WTC11 (cell line): ENCODE results near the gene CPNE4. TPM values are rescaled to one million over a fixed set of nuclear protein-coding genes. Genes with fewer than 3 reads are reported as not detected.

ENCODE experiments used
- ATAC-seq: fragments of 200-7000 bp; cut with Tn5 transposase; 2 replicates; pipeline ENCODE4 v1.10.0; 2021; ENCODE audit warnings: mild to moderate bottlenecking, moderate library complexity
- CTCF ChIA-PET: fragments of 300-600 bp; sonication (Branson Sonifier 250); formaldehyde crosslinking; loops from one replicate; lab custom pipeline; 2021; ENCODE audit warnings: antibody characterized with exemption; lab: Charles Lee
- POLR2A ChIA-PET: fragments of 350-600 bp; sonication (Branson Sonifier 250); formaldehyde crosslinking; loops from one replicate; lab custom pipeline; 2021; ENCODE audit warnings: antibody characterized with exemption; lab: Charles Lee
- DNase-seq: peaks from one replicate; pipeline ENCODE4 v3.0.0; 2021; ENCODE audit warnings: low spot score
- H3K27ac Mint-ChIP-seq: 2 replicates; pipeline ENCODE4 v1.8.0; 2021; ENCODE audit warnings: mixed read lengths
- H3K27me3 Mint-ChIP-seq: 2 replicates; pipeline ENCODE4 v1.8.0; 2021; ENCODE audit warnings: low read depth, mild to moderate bottlenecking, moderate library complexity, mixed read lengths
- H3K36me3 Mint-ChIP-seq: 2 replicates; pipeline ENCODE4 v1.8.0; 2021; ENCODE audit warnings: mixed read lengths
- H3K4me1 Mint-ChIP-seq: 2 replicates; pipeline ENCODE4 v1.8.0; 2022; ENCODE audit warnings: mixed read lengths
- H3K4me3 Mint-ChIP-seq: 2 replicates; pipeline ENCODE4 v1.8.0; 2021; ENCODE audit warnings: mild to moderate bottlenecking, moderate library complexity, mixed read lengths
- H3K9me3 Mint-ChIP-seq: 2 replicates; pipeline ENCODE4 v1.8.0; 2021; ENCODE audit warnings: mixed read lengths
- CREM ChIP-seq: sonication (generic); formaldehyde crosslinking; IDR thresholded peaks from 2 replicates; pipeline ENCODE4 v1.8.1; 2022; ENCODE audit warnings: mild to moderate bottlenecking, missing genetic modification reagents, moderate library complexity
- GABPB1 ChIP-seq: sonication (generic); formaldehyde crosslinking; IDR thresholded peaks from 2 replicates; pipeline ENCODE4 v1.8.1; 2023; ENCODE audit warnings: mild to moderate bottlenecking, missing genetic modification reagents
- NFYB ChIP-seq: sonication (generic); formaldehyde crosslinking; conservative IDR thresholded peaks from 2 replicates; pipeline ENCODE4 v1.8.0; 2022; ENCODE audit warnings: low read depth, missing genetic modification reagents
- TCF7 ChIP-seq: sonication (generic); formaldehyde crosslinking; IDR thresholded peaks from 2 replicates; pipeline ENCODE4 v1.8.0; 2022; ENCODE audit warnings: mild to moderate bottlenecking, low read depth, missing genetic modification reagents, moderate library complexity
- TEAD1 ChIP-seq: sonication (generic); formaldehyde crosslinking; IDR thresholded peaks from 2 replicates; pipeline ENCODE4 v1.8.0; 2022; ENCODE audit warnings: mild to moderate bottlenecking, missing genetic modification reagents
- TP53 ChIP-seq: sonication (generic); formaldehyde crosslinking; IDR thresholded peaks from 2 replicates; pipeline ENCODE4 v1.8.1; 2023; ENCODE audit warnings: mild to moderate bottlenecking, missing genetic modification reagents
- ZNF138 ChIP-seq: sonication (generic); formaldehyde crosslinking; conservative IDR thresholded peaks from 2 replicates; pipeline ENCODE4 v1.8.1; 2022; ENCODE audit warnings: mild to moderate bottlenecking, moderate library complexity, missing genetic modification reagents
- ZNF263 ChIP-seq: sonication (generic); formaldehyde crosslinking; IDR thresholded peaks from 2 replicates; pipeline ENCODE4 v1.8.1; 2022; ENCODE audit warnings: low read depth, mild to moderate bottlenecking, moderate library complexity, missing genetic modification reagents
- total RNA-seq: library from RNA; stranded (reverse); gene quantifications from 3 replicates; pipeline ENCODE4 v1.2.3, GENCODE V29; 2021
- TF ChIP-seq, protein P1 (sequence below): sonication (generic); formaldehyde crosslinking; conservative IDR thresholded peaks from 2 replicates; pipeline ENCODE4 v1.8.1; 2022; ENCODE audit warnings: mild to moderate bottlenecking, missing genetic modification reagents
- TF ChIP-seq, protein P2 (sequence below): sonication (generic); formaldehyde crosslinking; IDR thresholded peaks from 2 replicates; pipeline ENCODE4 v1.8.0; 2023; ENCODE audit warnings: missing genetic modification reagents, mild to moderate bottlenecking, borderline replicate concordance
- TF ChIP-seq, protein P3 (sequence below): sonication (generic); formaldehyde crosslinking; IDR thresholded peaks from 2 replicates; pipeline ENCODE4 v1.8.0; 2023; ENCODE audit warnings: mild to moderate bottlenecking, missing genetic modification reagents
- TF ChIP-seq, protein P4 (sequence below): sonication (generic); formaldehyde crosslinking; IDR thresholded peaks from 2 replicates; pipeline ENCODE4 v1.8.1; 2023; ENCODE audit warnings: mild to moderate bottlenecking, missing genetic modification reagents
- TF ChIP-seq, protein P5 (sequence below): sonication (generic); formaldehyde crosslinking; IDR thresholded peaks from 2 replicates; pipeline ENCODE4 v1.8.0; 2022; ENCODE audit warnings: mild to moderate bottlenecking, missing genetic modification reagents

The CPNE4 gene
- total RNA-seq, 1 experiment from 2014 or later = 2.4 TPM

DNA sequence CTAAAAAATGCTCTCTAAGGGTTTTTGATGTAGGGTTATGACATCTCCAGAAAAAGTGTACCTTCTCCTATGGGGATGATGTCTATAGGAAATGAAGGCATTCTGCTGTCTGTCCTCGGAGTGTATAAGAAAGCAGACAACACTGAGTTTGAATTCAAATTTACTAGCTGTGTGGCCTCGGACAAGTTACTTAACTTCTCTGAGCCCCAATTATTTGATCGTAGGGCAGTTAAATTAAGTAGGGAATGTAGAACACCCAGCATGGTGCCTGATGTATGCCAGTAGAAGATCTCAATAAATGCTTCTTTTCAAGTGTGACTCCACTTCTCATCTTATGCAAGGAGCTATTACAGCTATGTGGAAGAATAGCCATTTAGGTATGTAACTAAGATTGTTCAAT is 184.6 kb downstream of the CPNE4 start:
- no peak overlapping the region for H3K27ac Mint-ChIP-seq
- H3K4me3 Mint-ChIP-seq = no peak overlapping the region
- no peaks in the 10 kb centered on the region for H3K27me3 Mint-ChIP-seq
- CTCF ChIA-PET = no interaction called here
- H3K36me3 Mint-ChIP-seq = no peaks in the 10 kb centered on the region
- DNase-seq = no peak
- TF ChIP-seq ZNF263 (CRISPR knock-in tag) (no peak), TCF7 (CRISPR knock-in tag) (no peak), TP53 (CRISPR knock-in tag) (no peak)
- TF ChIP-seq, protein P1, sequence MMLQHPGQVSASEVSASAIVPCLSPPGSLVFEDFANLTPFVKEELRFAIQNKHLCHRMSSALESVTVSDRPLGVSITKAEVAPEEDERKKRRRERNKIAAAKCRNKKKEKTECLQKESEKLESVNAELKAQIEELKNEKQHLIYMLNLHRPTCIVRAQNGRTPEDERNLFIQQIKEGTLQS (CRISPR knock-in tag) = no peak
- TF ChIP-seq, protein P2, sequence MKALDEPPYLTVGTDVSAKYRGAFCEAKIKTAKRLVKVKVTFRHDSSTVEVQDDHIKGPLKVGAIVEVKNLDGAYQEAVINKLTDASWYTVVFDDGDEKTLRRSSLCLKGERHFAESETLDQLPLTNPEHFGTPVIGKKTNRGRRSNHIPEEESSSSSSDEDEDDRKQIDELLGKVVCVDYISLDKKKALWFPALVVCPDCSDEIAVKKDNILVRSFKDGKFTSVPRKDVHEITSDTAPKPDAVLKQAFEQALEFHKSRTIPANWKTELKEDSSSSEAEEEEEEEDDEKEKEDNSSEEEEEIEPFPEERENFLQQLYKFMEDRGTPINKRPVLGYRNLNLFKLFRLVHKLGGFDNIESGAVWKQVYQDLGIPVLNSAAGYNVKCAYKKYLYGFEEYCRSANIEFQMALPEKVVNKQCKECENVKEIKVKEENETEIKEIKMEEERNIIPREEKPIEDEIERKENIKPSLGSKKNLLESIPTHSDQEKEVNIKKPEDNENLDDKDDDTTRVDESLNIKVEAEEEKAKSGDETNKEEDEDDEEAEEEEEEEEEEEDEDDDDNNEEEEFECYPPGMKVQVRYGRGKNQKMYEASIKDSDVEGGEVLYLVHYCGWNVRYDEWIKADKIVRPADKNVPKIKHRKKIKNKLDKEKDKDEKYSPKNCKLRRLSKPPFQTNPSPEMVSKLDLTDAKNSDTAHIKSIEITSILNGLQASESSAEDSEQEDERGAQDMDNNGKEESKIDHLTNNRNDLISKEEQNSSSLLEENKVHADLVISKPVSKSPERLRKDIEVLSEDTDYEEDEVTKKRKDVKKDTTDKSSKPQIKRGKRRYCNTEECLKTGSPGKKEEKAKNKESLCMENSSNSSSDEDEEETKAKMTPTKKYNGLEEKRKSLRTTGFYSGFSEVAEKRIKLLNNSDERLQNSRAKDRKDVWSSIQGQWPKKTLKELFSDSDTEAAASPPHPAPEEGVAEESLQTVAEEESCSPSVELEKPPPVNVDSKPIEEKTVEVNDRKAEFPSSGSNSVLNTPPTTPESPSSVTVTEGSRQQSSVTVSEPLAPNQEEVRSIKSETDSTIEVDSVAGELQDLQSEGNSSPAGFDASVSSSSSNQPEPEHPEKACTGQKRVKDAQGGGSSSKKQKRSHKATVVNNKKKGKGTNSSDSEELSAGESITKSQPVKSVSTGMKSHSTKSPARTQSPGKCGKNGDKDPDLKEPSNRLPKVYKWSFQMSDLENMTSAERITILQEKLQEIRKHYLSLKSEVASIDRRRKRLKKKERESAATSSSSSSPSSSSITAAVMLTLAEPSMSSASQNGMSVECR = no peak
- TF ChIP-seq, protein P3, sequence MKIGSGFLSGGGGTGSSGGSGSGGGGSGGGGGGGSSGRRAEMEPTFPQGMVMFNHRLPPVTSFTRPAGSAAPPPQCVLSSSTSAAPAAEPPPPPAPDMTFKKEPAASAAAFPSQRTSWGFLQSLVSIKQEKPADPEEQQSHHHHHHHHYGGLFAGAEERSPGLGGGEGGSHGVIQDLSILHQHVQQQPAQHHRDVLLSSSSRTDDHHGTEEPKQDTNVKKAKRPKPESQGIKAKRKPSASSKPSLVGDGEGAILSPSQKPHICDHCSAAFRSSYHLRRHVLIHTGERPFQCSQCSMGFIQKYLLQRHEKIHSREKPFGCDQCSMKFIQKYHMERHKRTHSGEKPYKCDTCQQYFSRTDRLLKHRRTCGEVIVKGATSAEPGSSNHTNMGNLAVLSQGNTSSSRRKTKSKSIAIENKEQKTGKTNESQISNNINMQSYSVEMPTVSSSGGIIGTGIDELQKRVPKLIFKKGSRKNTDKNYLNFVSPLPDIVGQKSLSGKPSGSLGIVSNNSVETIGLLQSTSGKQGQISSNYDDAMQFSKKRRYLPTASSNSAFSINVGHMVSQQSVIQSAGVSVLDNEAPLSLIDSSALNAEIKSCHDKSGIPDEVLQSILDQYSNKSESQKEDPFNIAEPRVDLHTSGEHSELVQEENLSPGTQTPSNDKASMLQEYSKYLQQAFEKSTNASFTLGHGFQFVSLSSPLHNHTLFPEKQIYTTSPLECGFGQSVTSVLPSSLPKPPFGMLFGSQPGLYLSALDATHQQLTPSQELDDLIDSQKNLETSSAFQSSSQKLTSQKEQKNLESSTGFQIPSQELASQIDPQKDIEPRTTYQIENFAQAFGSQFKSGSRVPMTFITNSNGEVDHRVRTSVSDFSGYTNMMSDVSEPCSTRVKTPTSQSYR (CRISPR knock-in tag) = no peak
- TF ChIP-seq, protein P4, sequence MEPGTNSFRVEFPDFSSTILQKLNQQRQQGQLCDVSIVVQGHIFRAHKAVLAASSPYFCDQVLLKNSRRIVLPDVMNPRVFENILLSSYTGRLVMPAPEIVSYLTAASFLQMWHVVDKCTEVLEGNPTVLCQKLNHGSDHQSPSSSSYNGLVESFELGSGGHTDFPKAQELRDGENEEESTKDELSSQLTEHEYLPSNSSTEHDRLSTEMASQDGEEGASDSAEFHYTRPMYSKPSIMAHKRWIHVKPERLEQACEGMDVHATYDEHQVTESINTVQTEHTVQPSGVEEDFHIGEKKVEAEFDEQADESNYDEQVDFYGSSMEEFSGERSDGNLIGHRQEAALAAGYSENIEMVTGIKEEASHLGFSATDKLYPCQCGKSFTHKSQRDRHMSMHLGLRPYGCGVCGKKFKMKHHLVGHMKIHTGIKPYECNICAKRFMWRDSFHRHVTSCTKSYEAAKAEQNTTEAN (CRISPR knock-in tag) = no peak
- TF ChIP-seq, protein P5, sequence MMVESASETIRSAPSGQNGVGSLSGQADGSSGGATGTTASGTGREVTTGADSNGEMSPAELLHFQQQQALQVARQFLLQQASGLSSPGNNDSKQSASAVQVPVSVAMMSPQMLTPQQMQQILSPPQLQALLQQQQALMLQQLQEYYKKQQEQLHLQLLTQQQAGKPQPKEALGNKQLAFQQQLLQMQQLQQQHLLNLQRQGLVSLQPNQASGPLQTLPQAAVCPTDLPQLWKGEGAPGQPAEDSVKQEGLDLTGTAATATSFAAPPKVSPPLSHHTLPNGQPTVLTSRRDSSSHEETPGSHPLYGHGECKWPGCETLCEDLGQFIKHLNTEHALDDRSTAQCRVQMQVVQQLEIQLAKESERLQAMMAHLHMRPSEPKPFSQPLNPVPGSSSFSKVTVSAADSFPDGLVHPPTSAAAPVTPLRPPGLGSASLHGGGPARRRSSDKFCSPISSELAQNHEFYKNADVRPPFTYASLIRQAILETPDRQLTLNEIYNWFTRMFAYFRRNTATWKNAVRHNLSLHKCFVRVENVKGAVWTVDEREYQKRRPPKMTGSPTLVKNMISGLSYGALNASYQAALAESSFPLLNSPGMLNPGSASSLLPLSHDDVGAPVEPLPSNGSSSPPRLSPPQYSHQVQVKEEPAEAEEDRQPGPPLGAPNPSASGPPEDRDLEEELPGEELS (CRISPR knock-in tag) = no peak
- peaks cover 2% of the 10 kb centered on the region; the same call in 1 of the 2 replicates for H3K4me1 Mint-ChIP-seq
- no peak for ATAC-seq
- POLR2A ChIA-PET = no interaction called here
- peaks cover 3% of the 10 kb centered on the region; the same call in 1 of the 2 replicates for H3K9me3 Mint-ChIP-seq

DNA sequence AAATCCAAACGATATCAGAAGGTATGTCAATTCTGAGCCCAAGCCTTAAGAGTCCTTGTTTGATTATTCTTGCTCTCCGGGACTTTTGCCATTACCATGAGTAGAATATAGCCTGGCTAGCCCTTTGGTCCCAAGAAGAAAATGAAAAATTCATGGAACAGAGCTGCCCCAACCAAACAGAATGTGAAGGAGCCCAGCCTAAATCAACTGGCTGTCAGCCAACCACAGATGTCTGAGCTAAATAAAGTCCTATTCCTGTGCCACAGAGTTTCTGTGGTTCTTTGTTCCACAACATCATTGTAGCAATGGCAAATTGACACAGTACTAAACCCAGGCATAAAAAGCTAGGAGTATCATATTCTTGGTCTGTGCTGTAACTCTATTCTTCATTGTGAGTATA is 185.2 kb downstream of the CPNE4 start:
- H3K4me3 Mint-ChIP-seq = no peak overlapping the region
- CTCF ChIA-PET = no interaction called here
- H3K36me3 Mint-ChIP-seq = no peaks in the 10 kb centered on the region
- peaks cover 2% of the 10 kb centered on the region; the same call in 1 of the 2 replicates for H3K4me1 Mint-ChIP-seq
- POLR2A ChIA-PET = no interaction called here
- no peak overlapping the region for H3K27ac Mint-ChIP-seq
- ATAC-seq (no peak), DNase-seq (no peak)
- no peak for TF ChIP-seq CREM (CRISPR knock-in tag)
- no peak for TF ChIP-seq TEAD1 (CRISPR knock-in tag)
- TF ChIP-seq GABPB1 (CRISPR knock-in tag) = no peak
- no peak for TF ChIP-seq NFYB (CRISPR knock-in tag)
- TF ChIP-seq ZNF138 = no peak
- peaks cover 6% of the 10 kb centered on the region; the same call in 1 of the 2 replicates for H3K9me3 Mint-ChIP-seq
- H3K27me3 Mint-ChIP-seq = no peaks in the 10 kb centered on the region
